ENCODE results near the gene RIMS4.

- TF ChIP-seq CTCF (IDR thresholded peaks at IDR 0.05) (no peak), EZH2 (IDR thresholded peaks at IDR 0.05; ENCODE audit: borderline replicate concordance, insufficient read depth, low read depth, low read length, poor library complexity, severe bottlenecking) (no peak)
Measured at GRCh38 chr20:44835661-44836221, 25.4 kb upstream of the RIMS4 start.

All from B cell (primary cell).